ENCODE results near the gene EFNB2.

The EFNB2 gene

GRCh38 chr13:106555631-106556328 is 20.3 kb upstream of the EFNB2 start:
- TF ChIP-seq EZH2phosphoT487 (IDR thresholded peaks at IDR 0.05; ENCODE audit: borderline replicate concordance, low read length) (no peak), CTCF (IDR thresholded peaks at IDR 0.05; ENCODE audit: low read depth, low read length, poor library complexity, severe bottlenecking) (no peak)
- Histone ChIP-seq H3K36me3 (ENCODE audit: control insufficient read depth, low read length) (peaks cover 99% of the 10 kb centered on the region), H3K4me2 (ENCODE audit: low read length) (no peak overlapping the region), H3K27me3 (ENCODE audit: control insufficient read depth, low read length) (no peaks in the 10 kb centered on the region), H3F3A (ENCODE audit: control insufficient read depth, insufficient read depth) (peaks cover 9% of the 10 kb centered on the region), H3K4me1 (ENCODE audit: control insufficient read depth, low read length) (no peaks in the 10 kb centered on the region), H3K9me2 (replicated peaks; ENCODE audit: control insufficient read depth, low read length) (no peaks in the 10 kb centered on the region), H3K79me2 (ENCODE audit: control insufficient read depth, low read length) (peaks cover 100% of the 10 kb centered on the region), H3K27ac (ENCODE audit: low read depth, low read length) (no peak overlapping the region), H3K4me3 (ENCODE audit: low read length) (no peak overlapping the region), H4K20me1 (ENCODE audit: control insufficient read depth, insufficient read depth, low read depth, low read length) (peaks cover 35% of the 10 kb centered on the region; the same call in 1 of the 2 replicates), H3K9me3 (ENCODE audit: control insufficient read depth, insufficient read depth, low read length) (no peaks in the 10 kb centered on the region)

- Histone ChIP-seq H3F3A (ENCODE audit: control insufficient read depth, insufficient read depth) (peaks cover 5% of the 10 kb centered on the region), H3K9me2 (replicated peaks; ENCODE audit: control insufficient read depth, low read length) (no peaks in the 10 kb centered on the region), H3K9me3 (ENCODE audit: control insufficient read depth, insufficient read depth, low read length) (no peaks in the 10 kb centered on the region), H3K27me3 (ENCODE audit: control insufficient read depth, low read length) (no peaks in the 10 kb centered on the region), H3K4me1 (ENCODE audit: control insufficient read depth, low read length) (no peaks in the 10 kb centered on the region), H4K20me1 (ENCODE audit: control insufficient read depth, insufficient read depth, low read depth, low read length) (peaks cover 25% of the 10 kb centered on the region), H3K36me3 (ENCODE audit: control insufficient read depth, low read length) (peaks cover 93% of the 10 kb centered on the region), H3K79me2 (ENCODE audit: control insufficient read depth, low read length) (peaks cover 100% of the 10 kb centered on the region), H3K4me3 (ENCODE audit: low read length) (no peak overlapping the region), H3K27ac (ENCODE audit: low read depth, low read length) (no peak overlapping the region), H3K4me2 (ENCODE audit: low read length) (no peak overlapping the region)
- TF ChIP-seq CTCF (IDR thresholded peaks at IDR 0.05; ENCODE audit: low read depth, low read length, poor library complexity, severe bottlenecking) (no peak), EZH2phosphoT487 (IDR thresholded peaks at IDR 0.05; ENCODE audit: borderline replicate concordance, low read length) (no peak)
Measured at GRCh38 chr13:106551751-106552150, 16.3 kb upstream of the EFNB2 start.

GRCh38 chr13:106551350-106551749 is 15.9 kb upstream of the EFNB2 start:
- Histone ChIP-seq H3K4me2 (ENCODE audit: low read length) (no peak overlapping the region), H3K9me3 (ENCODE audit: control insufficient read depth, insufficient read depth, low read length) (no peaks in the 10 kb centered on the region), H3K4me3 (ENCODE audit: low read length) (no peak overlapping the region), H3K4me1 (ENCODE audit: control insufficient read depth, low read length) (no peaks in the 10 kb centered on the region), H3K27me3 (ENCODE audit: control insufficient read depth, low read length) (no peaks in the 10 kb centered on the region), H3K79me2 (ENCODE audit: control insufficient read depth, low read length) (peaks cover 100% of the 10 kb centered on the region), H3K36me3 (ENCODE audit: control insufficient read depth, low read length) (peaks cover 93% of the 10 kb centered on the region), H3K27ac (ENCODE audit: low read depth, low read length) (no peak overlapping the region), H3F3A (ENCODE audit: control insufficient read depth, insufficient read depth) (peaks cover 4% of the 10 kb centered on the region), H3K9me2 (replicated peaks; ENCODE audit: control insufficient read depth, low read length) (no peaks in the 10 kb centered on the region), H4K20me1 (ENCODE audit: control insufficient read depth, insufficient read depth, low read depth, low read length) (peaks cover 24% of the 10 kb centered on the region)
- TF ChIP-seq CTCF (IDR thresholded peaks at IDR 0.05; ENCODE audit: low read depth, low read length, poor library complexity, severe bottlenecking) (no peak), EZH2phosphoT487 (IDR thresholded peaks at IDR 0.05; ENCODE audit: borderline replicate concordance, low read length) (no peak)
